ENCODE data around the gene PPM1D.
A peak's percentile ranks its signal among the peaks of the same experiment; 100 is the strongest.
"Not testable (repeated sequence)": the region's sequence is repeated elsewhere in the genome, so short reads cannot be mapped to it uniquely, and the experiment has no call there.

PPM1D gene

GRCh38 chr17:60623415-60623814 is 23.4 kb downstream of the PPM1D start:
- no peak for DNase-seq

- DNase-seq: no peak
Observed at GRCh38 chr17:60627124-60627523, 27.1 kb downstream of the PPM1D start.

DNA sequence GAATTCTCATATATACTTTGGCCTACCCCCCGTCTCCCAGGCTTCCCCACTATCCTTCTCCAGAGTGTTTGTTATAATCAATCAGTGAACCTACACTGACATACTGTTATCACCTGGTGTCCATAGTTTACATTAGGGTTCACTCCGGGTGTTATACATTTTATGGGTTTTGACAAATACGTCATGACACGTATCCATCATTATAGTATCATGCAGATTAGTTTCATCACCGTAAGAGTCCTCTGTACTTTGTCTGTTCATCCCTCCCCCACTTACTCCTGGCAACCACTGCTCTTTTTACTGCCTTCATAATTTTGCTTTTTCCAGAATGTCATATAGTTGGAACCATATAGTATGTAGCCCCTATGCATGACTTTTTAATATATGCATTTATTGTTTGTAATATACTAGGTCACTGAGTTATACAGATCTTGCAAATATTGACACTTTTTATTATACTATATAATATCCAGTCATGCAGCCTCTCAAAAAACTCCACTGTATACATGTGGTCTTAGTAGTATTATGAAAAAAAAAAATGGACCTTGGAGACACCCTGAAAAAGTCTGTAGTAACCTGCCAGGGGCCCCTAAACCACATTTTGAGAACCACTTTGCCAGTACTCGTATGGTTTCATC is 28.4 kb downstream of the PPM1D start:
- DNase-seq: no peak

- no peak for DNase-seq
Observed at GRCh38 chr17:60629120-60629519, 29.1 kb downstream of the PPM1D start.

GRCh38 chr17:60630352-60630751 is 30.4 kb downstream of the PPM1D start:
- DNase-seq: peak; percentile 71

- DNase-seq: no peak
Observed at GRCh38 chr17:60631119-60631518, 31.1 kb downstream of the PPM1D start.

- no peak for DNase-seq
Observed at GRCh38 chr17:60637683-60638082, 37.7 kb downstream of the PPM1D start.

- DNase-seq: no peak
Observed at GRCh38 chr17:60639019-60639330, 39.0 kb downstream of the PPM1D start.

- DNase-seq: no peak
Observed at GRCh38 chr17:60640503-60640902, 40.5 kb downstream of the PPM1D start.

GRCh38 chr17:60641126-60641525 is 41.1 kb downstream of the PPM1D start:
- no peak for DNase-seq

DNA sequence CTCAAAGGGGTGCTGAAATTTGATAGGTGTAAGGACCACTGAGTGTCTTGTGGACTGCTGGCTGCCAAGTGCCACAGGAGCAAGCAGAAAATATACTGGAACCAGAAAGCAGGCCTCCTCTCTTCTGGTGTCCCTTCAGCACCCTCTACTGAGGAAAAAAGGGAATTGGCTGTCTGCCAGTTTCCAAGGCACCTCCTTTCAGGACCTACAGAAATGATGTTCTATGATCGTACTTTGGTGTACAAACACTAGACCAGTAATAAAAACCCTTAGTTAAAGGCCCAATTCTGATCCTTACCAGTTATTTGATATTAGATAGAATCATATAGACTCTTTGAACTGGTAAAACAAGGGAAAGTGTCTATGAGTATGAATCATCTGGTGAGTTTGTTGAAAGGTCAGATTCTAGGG is 41.8 kb downstream of the PPM1D start:
- DNase-seq: peak; percentile 87

- no peak for DNase-seq
Observed at GRCh38 chr17:60645918-60646523, 46.0 kb downstream of the PPM1D start.

DNA sequence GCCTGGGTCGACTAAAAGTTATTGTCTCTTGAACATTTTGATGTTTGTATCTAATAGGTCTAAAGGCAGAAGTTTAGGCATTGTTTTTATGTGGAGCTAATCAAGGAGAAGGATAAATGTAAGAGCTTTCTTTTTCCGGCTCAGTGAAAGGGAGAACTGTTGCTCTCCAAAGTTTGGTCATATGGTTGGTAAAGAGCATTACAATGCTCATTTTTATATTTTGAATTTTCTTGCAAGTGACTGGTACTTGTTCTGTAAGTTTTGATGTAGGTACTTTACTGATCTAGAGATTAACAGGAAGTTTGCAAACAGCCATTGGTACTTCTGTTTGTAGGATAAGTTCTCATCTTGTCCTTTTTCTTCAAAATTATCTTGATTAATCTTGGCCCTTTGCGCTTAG is 46.7 kb downstream of the PPM1D start:
- DNase-seq: no peak

DNA sequence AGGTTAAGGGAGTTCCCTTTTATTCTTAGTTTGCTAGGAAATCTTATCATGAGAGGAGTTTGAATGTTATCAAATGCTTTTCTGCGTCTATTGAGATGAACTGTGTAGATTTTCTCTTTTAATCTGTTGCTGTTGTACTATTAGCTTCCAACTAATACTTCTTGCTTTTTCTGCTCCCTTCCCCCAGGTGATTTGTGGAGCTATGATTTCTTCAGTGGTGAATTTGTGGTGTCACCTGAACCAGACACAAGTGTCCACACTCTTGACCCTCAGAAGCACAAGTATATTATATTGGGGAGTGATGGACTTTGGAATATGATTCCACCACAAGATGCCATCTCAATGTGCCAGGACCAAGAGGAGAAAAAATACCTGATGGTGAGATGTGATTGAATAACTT is 47.7 kb downstream of the PPM1D start:
- DNase-seq: no peak

- DNase-seq: no peak
Observed at GRCh38 chr17:60652454-60653247, 52.7 kb downstream of the PPM1D start.

DNA sequence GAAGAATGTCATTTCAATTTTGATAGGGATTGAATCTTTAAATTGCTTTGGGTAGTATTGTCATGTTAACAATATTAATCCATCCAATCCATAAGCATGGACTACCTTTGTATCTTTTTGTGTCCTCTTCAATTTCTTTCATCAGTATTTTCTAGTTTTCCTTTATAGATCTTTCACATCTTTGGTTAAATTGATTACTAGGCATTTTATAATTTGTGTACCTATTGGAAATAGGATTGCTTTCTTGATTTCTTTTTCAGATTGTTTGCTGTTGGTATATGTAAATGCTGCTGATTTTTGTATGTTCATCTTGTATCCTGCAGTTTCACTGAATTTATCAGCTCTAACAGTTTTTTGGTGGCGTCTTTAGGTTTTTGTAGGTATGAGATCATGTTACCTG is 53.6 kb downstream of the PPM1D start:
- DNase-seq: no peak

- DNase-seq: no peak
Observed at GRCh38 chr17:60656499-60656898, 56.5 kb downstream of the PPM1D start.

DNA sequence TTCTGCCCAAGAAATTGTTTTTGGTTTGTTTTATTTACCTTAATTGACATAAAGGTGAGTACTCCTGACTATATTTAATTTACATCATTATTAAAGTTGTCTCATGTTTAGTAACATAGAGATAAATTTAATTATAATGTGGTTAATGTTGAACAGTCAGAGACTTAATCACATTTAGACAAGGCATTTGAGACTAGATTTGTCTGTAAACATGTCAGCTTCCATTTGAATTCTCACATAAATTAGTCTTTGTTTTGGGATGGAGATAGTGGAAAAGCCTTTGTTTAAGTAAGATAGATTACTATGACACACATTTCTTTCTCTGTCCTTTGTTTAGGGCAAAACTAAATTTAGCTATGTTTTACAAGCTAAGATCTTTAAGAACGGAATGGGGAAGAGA is 59.2 kb downstream of the PPM1D start:
- DNase-seq: no peak

DNA sequence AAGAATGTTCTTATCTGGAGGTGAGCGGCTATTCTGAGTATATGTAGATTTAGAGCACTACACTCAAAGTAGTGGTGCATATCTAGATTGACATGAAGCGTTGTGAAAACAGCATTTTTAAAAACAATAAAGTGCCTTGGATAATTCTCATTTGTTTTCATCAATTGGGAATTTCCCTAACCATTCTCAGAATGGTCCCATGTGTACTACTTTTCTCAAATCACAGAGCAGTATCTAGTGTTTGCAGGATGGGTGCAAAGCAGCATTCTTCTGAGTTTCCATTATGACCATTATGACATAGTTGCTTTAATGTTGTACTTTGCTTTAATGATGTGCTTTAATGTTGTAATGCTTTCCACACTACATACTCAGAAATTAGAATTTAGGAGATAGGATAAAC is 61.5 kb downstream of the PPM1D start:
- DNase-seq: no peak

- no peak for DNase-seq
Observed at GRCh38 chr17:60664022-60664421, 64.0 kb downstream of the PPM1D start.

DNA sequence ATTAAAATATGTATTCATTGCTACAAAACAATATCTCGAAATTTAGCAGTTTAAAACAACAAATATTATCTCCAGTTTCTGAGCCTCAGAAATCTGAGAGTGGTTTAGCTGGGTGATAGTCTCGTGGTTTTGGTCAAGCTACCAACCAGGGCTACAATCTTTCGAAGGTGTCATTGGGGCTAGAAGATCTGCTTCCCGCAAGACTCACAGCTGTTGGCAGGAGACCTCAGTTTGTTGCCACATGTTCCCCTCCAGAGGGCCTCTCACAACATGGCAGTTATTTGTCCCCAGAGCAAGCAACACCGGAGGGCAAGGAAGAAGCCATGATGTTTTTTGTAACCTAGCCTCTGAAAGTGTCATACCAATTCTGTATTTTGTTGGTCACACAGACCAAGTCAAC is 65.6 kb downstream of the PPM1D start:
- DNase-seq: no peak

DNA sequence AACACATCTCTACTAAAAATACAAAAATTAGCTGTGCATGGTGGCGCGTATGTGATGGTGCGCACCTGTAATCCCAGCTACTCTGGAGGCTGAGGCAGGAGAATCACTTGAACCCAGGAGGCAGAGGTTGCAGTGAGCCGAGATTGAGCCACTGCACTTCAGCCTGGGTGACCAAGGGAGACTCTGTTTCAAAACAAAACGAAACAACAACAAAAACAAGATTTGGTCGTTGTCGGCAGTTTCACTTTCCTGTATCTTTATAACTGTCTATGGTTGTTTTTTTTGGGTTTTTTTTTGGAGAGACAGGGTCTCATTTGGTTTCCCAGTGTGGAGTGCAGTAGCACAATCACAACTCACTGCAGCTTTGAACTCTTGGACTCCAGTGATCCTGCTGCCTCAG is 68.7 kb downstream of the PPM1D start:
- DNase-seq: not testable (repeated sequence)

GRCh38 chr17:60671482-60671881 is 71.5 kb downstream of the PPM1D start:
- DNase-seq: no peak

DNA sequence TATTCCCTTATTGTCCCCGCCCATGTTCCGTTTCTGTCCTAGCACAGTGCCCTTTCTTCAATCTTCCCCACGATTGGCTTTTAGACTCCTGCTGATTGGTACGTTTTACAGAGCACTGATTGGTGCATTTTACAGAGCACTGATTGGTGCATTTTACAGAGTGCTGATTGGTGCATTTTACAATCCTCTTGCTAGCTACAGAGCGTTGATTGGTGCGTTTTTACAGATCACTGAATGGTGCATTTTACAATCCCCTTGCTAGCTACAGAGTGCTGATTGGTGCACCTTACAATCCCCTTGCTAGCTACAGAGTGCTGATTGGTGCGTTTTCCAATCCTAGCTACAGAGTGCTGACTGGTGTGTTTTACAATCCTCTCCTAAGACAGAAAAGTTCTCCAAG is 74.6 kb downstream of the PPM1D start:
- not testable (repeated sequence) for DNase-seq

DNA sequence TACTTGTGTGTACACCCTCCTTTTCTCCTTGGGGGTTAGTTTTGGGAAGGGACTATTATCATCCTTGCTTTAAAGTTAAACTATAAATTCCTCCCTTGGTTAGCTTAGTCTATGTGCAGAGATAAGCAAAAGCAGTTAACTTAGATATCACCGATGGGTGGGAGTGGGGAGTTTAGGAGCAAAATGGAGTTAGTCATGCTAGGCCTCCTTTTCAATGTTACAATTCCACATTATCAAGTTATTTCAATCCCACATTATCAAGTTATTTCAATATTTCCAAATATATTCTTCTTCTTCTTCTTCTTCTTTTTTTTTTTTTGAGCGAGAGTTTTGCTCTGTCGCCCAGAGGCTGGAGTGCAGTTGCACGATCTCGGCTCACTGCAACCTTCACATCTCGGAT is 76.0 kb downstream of the PPM1D start:
- no peak for DNase-seq

Data from NCI-H1694 (cell line).